Neural progenitor cell (in vitro differentiated cells): Measurements from ENCODE around the gene ARFRP1. TPM values are rescaled to one million over a fixed set of nuclear protein-coding genes. Genes with fewer than 3 reads are reported as not detected.

Source experiments
- DNase-seq: peaks from one replicate; pipeline ENCODE4 v3.0.0-alpha.2; 2016; ENCODE audit warnings: low spot score
- H2AFZ ChIP-seq: fragments of 200-600 bp; sonication (generic); replicated peaks from 2 replicates; pipeline ENCODE4 v1.6.1; 2016; ENCODE audit warnings: antibody characterized with exemption
- H3F3A ChIP-seq: fragments of 200-600 bp; sonication (generic); 2 replicates; pipeline ENCODE4 v1.6.1; 2016; ENCODE audit warnings: antibody characterized with exemption, low read depth
- H3K27ac ChIP-seq: fragments of 200-600 bp; sonication (generic); 2 replicates; pipeline ENCODE4 v1.5.1; 2016; ENCODE audit warnings: mild to moderate bottlenecking
- H3K27me3 ChIP-seq: fragments of 200-600 bp; sonication (generic); 2 replicates; pipeline ENCODE4 v1.6.1; 2016; ENCODE audit warnings: mild to moderate bottlenecking, moderate library complexity
- H3K36me3 ChIP-seq: fragments of 200-600 bp; sonication (generic); 2 replicates; pipeline ENCODE4 v1.5.1; 2016
- H3K4me1 ChIP-seq: fragments of 200-600 bp; sonication (generic); 2 replicates; pipeline ENCODE4 v1.6.1; 2016; ENCODE audit warnings: mixed run types
- H3K4me2 ChIP-seq: fragments of 200-600 bp; sonication (generic); 2 replicates; pipeline ENCODE4 v1.6.1; 2016
- H3K4me3 ChIP-seq: fragments of 200-600 bp; sonication (generic); 2 replicates; pipeline ENCODE4 v1.5.1; 2016
- H3K79me2 ChIP-seq: fragments of 200-600 bp; sonication (generic); 2 replicates; pipeline ENCODE4 v1.6.1; 2016; ENCODE audit warnings: low read depth
- H3K9ac ChIP-seq: fragments of 200-600 bp; sonication (generic); 2 replicates; pipeline ENCODE4 v1.6.1; 2016
- H3K9me3 ChIP-seq: fragments of 200-600 bp; sonication (generic); 2 replicates; pipeline ENCODE4 v1.5.1; 2016; ENCODE audit warnings: low read depth
- H4K20me1 ChIP-seq: fragments of 200-600 bp; sonication (generic); 2 replicates; pipeline ENCODE4 v1.6.1; 2016; ENCODE audit warnings: low read depth
- H3K27ac Mint-ChIP-seq: 3 replicates; pipeline ENCODE4 v1.8.0; 2021; ENCODE audit warnings: mixed read lengths
- H3K27me3 Mint-ChIP-seq: 2 replicates; pipeline ENCODE4 v1.8.0; 2022; ENCODE audit warnings: low read depth, mild to moderate bottlenecking, inconsistent platforms, moderate library complexity, mixed read lengths; ENCODE audit not compliant: insufficient read depth
- H3K36me3 Mint-ChIP-seq: 3 replicates; pipeline ENCODE4 v1.8.0; 2021; ENCODE audit warnings: mixed read lengths
- H3K4me1 Mint-ChIP-seq: 3 replicates; pipeline ENCODE4 v1.8.0; 2021; ENCODE audit warnings: mixed read lengths
- H3K4me3 Mint-ChIP-seq: 3 replicates; pipeline ENCODE4 v1.8.0; 2021; ENCODE audit warnings: mild to moderate bottlenecking, moderate library complexity, mixed read lengths
- H3K9me3 Mint-ChIP-seq: 3 replicates; pipeline ENCODE4 v1.8.0; 2020; ENCODE audit warnings: mixed read lengths
- CTCF ChIP-seq: fragments of 200-600 bp; sonication (generic); IDR thresholded peaks from 2 replicates; pipeline ENCODE4 v1.5.1; 2017; ENCODE audit warnings: antibody characterized with exemption, mild to moderate bottlenecking
- EZH2 ChIP-seq: fragments of 200-600 bp; sonication (generic); IDR thresholded peaks from 2 replicates; pipeline ENCODE4 v1.6.1; 2017; ENCODE audit warnings: antibody characterized with exemption, mild to moderate bottlenecking, moderate library complexity
- EZH2phosphoT487 ChIP-seq: fragments of 200-600 bp; sonication (generic); IDR thresholded peaks from 2 replicates; pipeline ENCODE4 v1.6.1; 2017; ENCODE audit warnings: antibody characterized with exemption
- total RNA-seq: library from RNA; depleted of rRNA; stranded (reverse); fragments of >200 nt; gene quantifications from 2 replicates; pipeline ENCODE4 v1.2.3, GENCODE V29; 2015; ENCODE audit warnings: low replicate concordance

The ARFRP1 gene
- total RNA-seq, 1 donor from 2014 or later, result 18.3 TPM

DNA sequence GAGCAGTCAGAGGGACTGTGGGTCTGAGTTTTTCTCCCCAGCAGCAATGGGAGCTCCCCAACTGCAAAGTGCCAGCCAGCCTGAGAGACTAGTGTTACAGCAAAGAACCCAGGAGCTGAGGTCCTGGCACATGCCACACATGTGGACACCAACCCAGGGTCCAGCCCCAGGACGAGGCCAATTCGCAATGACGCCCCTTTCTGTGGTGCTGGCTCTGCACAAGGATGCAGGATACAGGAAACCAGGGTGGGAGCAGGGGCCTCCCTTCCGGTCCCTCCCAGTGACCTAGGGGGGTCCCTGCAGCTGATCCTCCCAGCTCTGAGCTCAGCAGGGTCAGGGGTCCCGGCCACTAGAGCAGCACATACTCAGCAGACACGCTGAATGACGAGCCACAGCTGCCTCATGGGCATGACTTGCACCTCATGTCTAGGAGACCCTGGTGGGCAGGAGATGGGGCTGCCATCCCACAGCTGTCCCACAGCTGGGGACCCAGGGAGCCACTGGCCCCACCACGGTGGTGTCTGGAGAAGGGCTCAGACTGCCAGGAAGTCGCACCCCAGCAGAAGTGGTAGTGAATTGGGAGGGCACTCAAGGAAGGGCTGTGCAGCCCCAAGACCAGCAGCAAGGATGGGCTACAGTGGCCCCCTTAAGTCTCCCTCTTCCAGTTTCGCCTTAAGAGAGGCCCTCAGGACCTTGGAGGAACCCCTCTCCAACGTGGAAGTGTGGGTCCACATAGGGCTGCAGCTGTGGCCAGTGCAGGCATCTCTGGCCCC, 3.6 kb downstream of the ARFRP1 start:
- Mint-ChIP-seq H3K36me3 (peaks cover 12% of the 10 kb centered on the region), H3K4me3 (no peak overlapping the region), H3K27ac (no peak overlapping the region), H3K27me3 (peaks cover 4% of the 10 kb centered on the region), H3K4me1 (peaks cover 15% of the 10 kb centered on the region), H3K9me3 (no peaks in the 10 kb centered on the region)
- no peak for DNase-seq
- Histone ChIP-seq H3K79me2 (peaks cover 32% of the 10 kb centered on the region), H3K4me2 (no peak overlapping the region), H4K20me1 (peaks cover 19% of the 10 kb centered on the region), H3F3A (no peaks in the 10 kb centered on the region), H3K9ac (no peak overlapping the region), H3K36me3 (no peaks in the 10 kb centered on the region), H3K4me3 (no peak overlapping the region), H3K27me3 (no peaks in the 10 kb centered on the region), H3K27ac (no peak overlapping the region), H3K4me1 (peaks cover 6% of the 10 kb centered on the region), H3K9me3 (no peaks in the 10 kb centered on the region), H2AFZ (no peak overlapping the region)
- TF ChIP-seq EZH2phosphoT487 (no peak), EZH2 (no peak), CTCF (no peak)

- no peak for DNase-seq
- H3K36me3 Mint-ChIP-seq, result peaks cover 10% of the 10 kb centered on the region
- Histone ChIP-seq H3K9me3 (no peaks in the 10 kb centered on the region), H3K27me3 (no peaks in the 10 kb centered on the region), H3K27ac (no peak overlapping the region), H3K36me3 (no peaks in the 10 kb centered on the region), H3K9ac (no peak overlapping the region), H3F3A (no peaks in the 10 kb centered on the region), H3K79me2 (peaks cover 26% of the 10 kb centered on the region), H3K4me1 (no peaks in the 10 kb centered on the region), H2AFZ (no peak overlapping the region), H3K4me2 (no peak overlapping the region), H4K20me1 (peaks cover 12% of the 10 kb centered on the region), H3K4me3 (no peak overlapping the region)
- TF ChIP-seq EZH2phosphoT487 (no peak), CTCF (no peak), EZH2 (no peak)
- H3K4me1 Mint-ChIP-seq, result peaks cover 9% of the 10 kb centered on the region
- H3K27me3 Mint-ChIP-seq, result peaks cover 4% of the 10 kb centered on the region
- no peak overlapping the region for H3K4me3 Mint-ChIP-seq
- H3K9me3 Mint-ChIP-seq, result no peaks in the 10 kb centered on the region
- no peak overlapping the region for H3K27ac Mint-ChIP-seq
Measured at GRCh38 chr20:63703471-63703975, 4.3 kb downstream of the ARFRP1 start.

GRCh38 chr20:63702751-63703470, 4.9 kb downstream of the ARFRP1 start:
- no peaks in the 10 kb centered on the region for H3K4me1 ChIP-seq
- H3K27ac Mint-ChIP-seq, result no peak overlapping the region
- peaks cover 9% of the 10 kb centered on the region for H4K20me1 ChIP-seq
- no peak overlapping the region for H3K4me3 Mint-ChIP-seq
- H3F3A ChIP-seq, result no peaks in the 10 kb centered on the region
- H2AFZ ChIP-seq, result no peak overlapping the region
- no peak overlapping the region for H3K4me3 ChIP-seq
- TF ChIP-seq EZH2phosphoT487 (no peak), CTCF (no peak), EZH2 (no peak)
- H3K9me3 ChIP-seq, result no peaks in the 10 kb centered on the region
- H3K79me2 ChIP-seq, result peaks cover 22% of the 10 kb centered on the region
- no peak overlapping the region for H3K4me2 ChIP-seq
- H3K4me1 Mint-ChIP-seq, result peaks cover 8% of the 10 kb centered on the region
- H3K9me3 Mint-ChIP-seq, result no peaks in the 10 kb centered on the region
- H3K36me3 Mint-ChIP-seq, result peaks cover 10% of the 10 kb centered on the region
- H3K36me3 ChIP-seq, result no peaks in the 10 kb centered on the region
- no peak overlapping the region for H3K9ac ChIP-seq
- H3K27me3 ChIP-seq, result no peaks in the 10 kb centered on the region
- H3K27me3 Mint-ChIP-seq, result peaks cover 4% of the 10 kb centered on the region
- H3K27ac ChIP-seq, result no peak overlapping the region
- no peak for DNase-seq
